ENCODE results near the gene ZFP36L2. TPM values are rescaled to one million over a fixed set of nuclear protein-coding genes. Genes with fewer than 3 reads are reported as not detected.

The ZFP36L2 gene
- total and polyA plus RNA-seq, 9 of the 15 experiments (the other 6 are each of a cell fraction or from before 2014, with no cell fraction given), result 4.1 to 60.6 (median 20.3) TPM

GRCh38 chr2:43238176-43238575, 11.8 kb upstream of the ZFP36L2 start (continued):
- TF ChIP-seq ZNF277 (CRISPR knock-in tag; IDR thresholded peaks at IDR 0.05; ENCODE audit: borderline replicate concordance), result no peak
- TF ChIP-seq MCM5 (IDR thresholded peaks at IDR 0.05; ENCODE audit: low read depth), result no peak
- no peak for TF ChIP-seq RBM34 (IDR thresholded peaks at IDR 0.05; ENCODE audit: borderline replicate concordance, insufficient read depth, low read length)
- no peak for TF ChIP-seq PURB (CRISPR knock-in tag; IDR thresholded peaks at IDR 0.05; ENCODE audit: low read depth)
- no peak for TF ChIP-seq ZNF140 (CRISPR knock-in tag; IDR thresholded peaks at IDR 0.05)
- TF ChIP-seq CBX3 (IDR thresholded peaks at IDR 0.05; ENCODE audit: borderline replicate concordance in 1 of 2, low read length in 2 of 2), result no peak
- no peak for TF ChIP-seq THAP12 (CRISPR knock-in tag; IDR thresholded peaks at IDR 0.05)
- TF ChIP-seq IRF2 (CRISPR knock-in tag; IDR thresholded peaks at IDR 0.05), result no peak
- no peak for TF ChIP-seq NFYB (IDR thresholded peaks at IDR 0.05; ENCODE audit: extremely low read depth, insufficient read length)
- no peak for TF ChIP-seq DEAF1 (CRISPR knock-in tag; IDR thresholded peaks at IDR 0.05)
- TF ChIP-seq KLF1 (tag; IDR thresholded peaks at IDR 0.05), result no peak
- TF ChIP-seq ZBTB9 (CRISPR knock-in tag; IDR thresholded peaks at IDR 0.05), result no peak
- TF ChIP-seq SUPT5H (IDR thresholded peaks at IDR 0.05), result no peak

Measured in K562 (cell line).